Trophoblast cell (in vitro differentiated cells and primary cell): ENCODE results near the gene BTN3A1.
"Not testable (repeated sequence)": the region's sequence is repeated elsewhere in the genome, so short reads cannot be mapped to it uniquely, and the experiment has no call there.

ENCODE experiments used
- DNase-seq, 2 donors: peaks; one replicate each; pipeline ENCODE4 v3.0.0-alpha.2; 2016
- H2AFZ ChIP-seq: 2 replicates; pipeline ENCODE4 v1.6.1; 2013; ENCODE audit warnings: low read length, moderate library complexity, mild to moderate bottlenecking; ENCODE audit not compliant: insufficient read depth, poor library complexity
- H2AK5ac ChIP-seq: 2 replicates; pipeline ENCODE4 v1.6.1; 2013; ENCODE audit warnings: mild to moderate bottlenecking, low read length
- H2BK120ac ChIP-seq: 2 replicates; pipeline ENCODE4 v1.6.1; 2013; ENCODE audit warnings: low read length, mild to moderate bottlenecking, moderate library complexity; ENCODE audit not compliant: insufficient read depth, poor library complexity
- H2BK12ac ChIP-seq: 2 replicates; pipeline ENCODE4 v1.6.1; 2013; ENCODE audit warnings: mild to moderate bottlenecking, low read length, moderate library complexity
- H2BK5ac ChIP-seq: 2 replicates; pipeline ENCODE4 v1.6.1; 2013; ENCODE audit warnings: low read length, low read depth, moderate library complexity, mild to moderate bottlenecking; ENCODE audit not compliant: poor library complexity
- H3K14ac ChIP-seq: 2 replicates; pipeline ENCODE4 v1.6.1; 2013; ENCODE audit warnings: mild to moderate bottlenecking, low read length
- H3K18ac ChIP-seq: 2 replicates; pipeline ENCODE4 v1.6.1; 2013; ENCODE audit warnings: mild to moderate bottlenecking, low read length
- H3K23ac ChIP-seq: 2 replicates; pipeline ENCODE4 v1.6.1; 2013; ENCODE audit warnings: low read length
- H3K27ac ChIP-seq: 2 replicates; pipeline ENCODE4 v1.5.1; 2013; ENCODE audit warnings: low read depth, mild to moderate bottlenecking, inconsistent platforms, low read length, moderate library complexity
- H3K27me3 ChIP-seq: 2 replicates; pipeline ENCODE4 v1.6.1; 2013; ENCODE audit warnings: inconsistent platforms, mild to moderate bottlenecking, low read length, moderate library complexity; ENCODE audit not compliant: insufficient read depth
- H3K36me3 ChIP-seq, 2 experiments: 1 replicate in 1 of 2; 2 replicates in 1 of 2; pipeline ENCODE4 v1.6.1; 2013; ENCODE audit warnings: low read length in 2 of 2, mild to moderate bottlenecking in 2 of 2, moderate library complexity in 1 of 2; ENCODE audit not compliant: insufficient read depth in 2 of 2, control insufficient read depth in 1 of 2
- H3K4ac ChIP-seq: 2 replicates; pipeline ENCODE4 v1.6.1; 2013; ENCODE audit warnings: low read depth, mild to moderate bottlenecking, low read length, moderate library complexity
- H3K4me1 ChIP-seq, 2 experiments: 1 replicate in 1 of 2; 2 replicates in 1 of 2; pipeline ENCODE4 v1.6.1; 2013; ENCODE audit warnings: low read length in 2 of 2, mild to moderate bottlenecking in 2 of 2, moderate library complexity in 1 of 2; ENCODE audit not compliant: insufficient read depth in 2 of 2, control insufficient read depth in 1 of 2
- H3K4me2 ChIP-seq: 2 replicates; pipeline ENCODE4 v1.6.1; 2013; ENCODE audit warnings: inconsistent platforms, mild to moderate bottlenecking, low read length, moderate library complexity
- H3K4me3 ChIP-seq: 2 replicates; pipeline ENCODE4 v1.5.1; 2013; ENCODE audit warnings: mild to moderate bottlenecking, low read depth, low read length, inconsistent platforms
- H3K79me1 ChIP-seq: one replicate; pipeline ENCODE4 v1.6.1; 2013; ENCODE audit warnings: low read length
- H3K79me2 ChIP-seq: 2 replicates; pipeline ENCODE4 v1.6.1; 2013; ENCODE audit warnings: low read length, mild to moderate bottlenecking; ENCODE audit not compliant: control insufficient read depth, insufficient read depth, poor library complexity
- H3K9ac ChIP-seq: 2 replicates; pipeline ENCODE4 v1.6.1; 2013; ENCODE audit warnings: mild to moderate bottlenecking, low read length
- H3K9me3 ChIP-seq: 2 replicates; pipeline ENCODE4 v1.6.1; 2013; ENCODE audit warnings: low read depth, mild to moderate bottlenecking, control low read depth, inconsistent platforms, low read length; ENCODE audit not compliant: insufficient read depth
- H4K12ac ChIP-seq: 2 replicates; pipeline ENCODE4 v1.6.1; 2013; ENCODE audit warnings: low read depth, mild to moderate bottlenecking, low read length, moderate library complexity
- H4K8ac ChIP-seq: 2 replicates; pipeline ENCODE4 v1.6.1; 2013; ENCODE audit warnings: low read depth, mild to moderate bottlenecking, low read length, moderate library complexity
- H4K91ac ChIP-seq: one replicate; pipeline ENCODE4 v1.6.1; 2013; ENCODE audit warnings: low read depth, mild to moderate bottlenecking, low read length, moderate library complexity
- WGBS: extraction: QIAGEN DNeasy Blood & Tissue Kit; methylation state at CpG from one replicate; pipeline ENCODE4 v1.1.7; 2013; ENCODE audit warnings: missing lambda C conversion rate; ENCODE audit not compliant: insufficient read length, insufficient coverage; ENCODE audit errors: extremely low coverage; 5-methylcytosine and 5-hydroxymethylcytosine counted together

The BTN3A1 gene

DNA sequence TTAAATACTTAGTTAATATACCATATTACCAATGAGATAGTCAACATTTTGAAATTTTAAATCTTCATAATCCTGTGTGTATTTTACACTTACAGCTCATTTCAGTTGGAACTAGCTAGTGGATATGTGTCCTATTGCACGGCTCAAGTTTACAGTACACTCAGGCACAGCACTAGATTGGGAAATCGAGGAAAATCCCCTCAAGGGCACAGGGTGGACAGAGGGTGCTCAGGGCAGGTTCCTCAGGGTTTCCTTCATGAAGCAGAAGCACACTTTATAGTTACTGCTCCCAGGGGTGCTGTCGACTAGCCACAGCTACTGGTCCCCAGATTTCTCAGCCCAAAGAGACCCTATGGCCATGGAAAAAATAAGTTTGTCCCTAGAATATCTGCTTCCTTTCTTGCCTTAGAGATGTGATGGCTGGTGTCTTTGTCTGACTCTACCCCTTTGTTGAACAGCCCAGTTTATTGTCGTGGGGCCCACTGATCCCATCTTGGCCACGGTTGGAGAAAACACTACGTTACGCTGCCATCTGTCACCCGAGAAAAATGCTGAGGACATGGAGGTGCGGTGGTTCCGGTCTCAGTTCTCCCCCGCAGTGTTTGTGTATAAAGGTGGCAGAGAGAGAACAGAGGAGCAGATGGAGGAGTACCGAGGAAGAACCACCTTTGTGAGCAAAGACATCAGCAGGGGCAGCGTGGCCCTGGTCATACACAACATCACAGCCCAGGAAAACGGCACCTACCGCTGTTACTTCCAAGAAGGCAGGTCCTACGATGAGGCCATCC is 57.1 kb downstream of the BTN3A1 start:
- Histone ChIP-seq H3K9ac (no peak overlapping the region), H2AFZ (no peak overlapping the region), H4K8ac (no peak overlapping the region), H3K23ac (no peak overlapping the region), H3K9me3 (no peaks in the 10 kb centered on the region), H4K91ac (no peak overlapping the region), H3K27ac (no peak overlapping the region), H2BK12ac (no peak overlapping the region), H3K14ac (no peak overlapping the region), H2AK5ac (no peak overlapping the region), H3K4me2 (no peak overlapping the region), H3K79me1 (peaks cover 8% of the 10 kb centered on the region), H3K4me1 (peaks cover 5 to 6% of the 10 kb centered on the region in 2 experiments), H3K18ac (no peak overlapping the region), H3K4me3 (no peak overlapping the region), H2BK120ac (no peak overlapping the region), H2BK5ac (no peak overlapping the region), H3K79me2 (peaks cover 4% of the 10 kb centered on the region), H3K36me3 (peaks cover 24 to 36% of the 10 kb centered on the region in 2 experiments), H4K12ac (no peak overlapping the region), H3K27me3 (no peaks in the 10 kb centered on the region), H3K4ac (no peak overlapping the region)
- no CpG with 5 or more reads among the region's 16 CpGs for WGBS
- peak in 1 of 2 donors; percentile 23 for DNase-seq

DNA sequence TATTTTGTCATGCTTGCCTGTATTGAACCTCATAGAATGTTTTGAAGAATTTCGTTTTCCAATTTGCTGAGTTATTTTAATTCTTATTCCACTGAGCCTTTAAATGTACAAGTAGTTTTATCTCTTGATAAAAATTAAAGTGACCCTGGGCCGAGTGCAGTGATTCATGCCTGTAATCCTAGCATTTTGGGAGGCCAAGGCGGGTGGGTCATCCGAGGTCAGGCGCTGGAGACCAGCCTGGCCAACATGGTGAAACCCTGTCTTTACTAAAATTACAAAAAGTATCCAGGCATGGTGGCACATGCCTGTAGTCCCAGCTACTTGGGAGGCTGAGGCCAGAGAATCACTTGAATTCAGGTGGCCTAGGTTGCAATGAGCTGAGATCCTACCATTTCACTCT is 59.3 kb downstream of the BTN3A1 start:
- H3K9me3 ChIP-seq, H3K4ac ChIP-seq: not testable (repeated sequence)

DNA sequence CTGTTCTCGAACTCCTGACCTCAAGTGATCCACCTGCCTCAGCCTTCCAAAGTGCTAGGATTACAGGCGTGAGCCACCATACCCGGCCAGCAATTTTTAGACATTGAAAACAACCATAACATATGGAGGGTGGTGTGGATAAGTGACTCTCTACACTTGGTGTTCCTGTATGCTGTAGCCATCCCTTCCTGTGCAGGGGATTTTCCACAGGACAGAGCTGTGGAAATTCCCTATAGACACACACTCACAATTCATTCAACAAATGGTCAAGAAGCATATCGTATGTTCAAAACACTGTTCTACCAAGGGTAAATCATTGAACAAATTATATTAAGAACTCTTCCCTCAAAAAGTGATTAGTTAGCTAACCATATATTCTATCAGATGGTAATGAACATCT is 61.9 kb downstream of the BTN3A1 start:
- Histone ChIP-seq H3K4ac (no peak overlapping the region), H2AFZ (no peak overlapping the region), H4K91ac (no peak overlapping the region), H3K27ac (no peak overlapping the region), H3K4me1 (peaks cover 0 to under 1% of the 10 kb centered on the region in 2 experiments), H3K14ac (no peak overlapping the region), H3K4me3 (no peak overlapping the region), H2BK120ac (no peak overlapping the region), H3K4me2 (no peak overlapping the region), H2BK12ac (no peak overlapping the region), H4K8ac (no peak overlapping the region), H3K9me3 (peaks cover 2% of the 10 kb centered on the region), H4K12ac (no peak overlapping the region), H3K27me3 (no peaks in the 10 kb centered on the region), H2AK5ac (no peak overlapping the region), H3K9ac (no peak overlapping the region), H3K79me1 (no peaks in the 10 kb centered on the region), H3K18ac (no peak overlapping the region), H3K36me3 (peaks cover 51 to 82% of the 10 kb centered on the region in 2 experiments), H3K79me2 (no peaks in the 10 kb centered on the region), H2BK5ac (no peak overlapping the region), H3K23ac (no peak overlapping the region)
- no CpG with 5 or more reads among the region's 4 CpGs for WGBS
- DNase-seq = no peak

More for the DNA sequence above, 59.3 kb downstream of the BTN3A1 start:
- not testable (repeated sequence) for H2AFZ ChIP-seq, H4K8ac ChIP-seq, H3K79me1 ChIP-seq, H3K4me1 ChIP-seq, H3K23ac ChIP-seq, H3K4me2 ChIP-seq, H3K14ac ChIP-seq, H4K12ac ChIP-seq, DNase-seq, H3K27me3 ChIP-seq, H2AK5ac ChIP-seq, H2BK120ac ChIP-seq, H3K18ac ChIP-seq, H2BK12ac ChIP-seq, H3K4me3 ChIP-seq, H2BK5ac ChIP-seq, H3K27ac ChIP-seq, H3K79me2 ChIP-seq, H3K9ac ChIP-seq, H4K91ac ChIP-seq
- no CpG with 5 or more reads among the region's 5 CpGs for WGBS
- H3K36me3 ChIP-seq = peaks cover 35 to 57% of the 10 kb centered on the region in 2 experiments

DNA sequence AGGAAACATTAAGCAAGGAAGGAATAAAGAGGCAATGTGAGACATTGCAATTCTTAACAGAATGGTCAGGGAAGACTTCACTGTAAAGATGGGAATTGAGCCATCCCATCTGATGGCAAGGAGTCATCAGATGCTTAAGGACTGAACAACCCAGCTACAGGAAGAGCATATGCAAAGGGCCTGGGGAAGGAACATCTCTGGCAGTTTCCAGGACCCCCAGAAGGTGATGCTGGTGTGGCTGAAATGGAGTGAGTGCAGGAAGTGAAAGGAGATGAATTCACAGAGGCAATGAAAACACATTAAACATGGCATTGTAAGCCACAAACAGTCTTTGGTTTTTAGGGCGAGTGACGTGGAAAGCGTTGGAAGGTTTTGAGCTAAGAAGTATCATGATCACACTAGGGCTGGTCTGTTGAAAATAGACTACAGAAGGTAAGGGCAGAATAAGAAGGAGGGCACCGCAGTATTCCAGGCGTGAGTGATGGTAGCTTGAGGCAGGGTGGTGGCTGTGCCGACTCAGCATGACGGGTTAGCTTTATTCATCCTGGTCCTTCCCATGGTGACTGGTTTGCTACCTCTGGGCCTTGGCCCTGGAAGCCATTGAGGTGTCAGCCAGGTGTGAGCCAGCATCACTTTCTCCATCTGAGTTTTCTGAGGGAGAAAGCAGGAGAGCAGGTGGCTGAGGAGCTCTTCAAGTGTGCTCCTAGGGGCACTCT is 62.5 kb downstream of the BTN3A1 start:
- DNase-seq = no peak
- Histone ChIP-seq H3K18ac (no peak overlapping the region), H2BK120ac (no peak overlapping the region), H3K4me1 (no peaks in the 10 kb centered on the region), H4K8ac (no peak overlapping the region), H3K9ac (no peak overlapping the region), H4K12ac (no peak overlapping the region), H3K4me2 (no peak overlapping the region), H2BK12ac (no peak overlapping the region), H4K91ac (no peak overlapping the region), H3K9me3 (peaks cover 2% of the 10 kb centered on the region), H2AK5ac (no peak overlapping the region), H3K36me3 (peaks cover 47 to 79% of the 10 kb centered on the region in 2 experiments), H3K79me1 (no peaks in the 10 kb centered on the region), H3K23ac (no peak overlapping the region), H3K4ac (no peak overlapping the region), H2BK5ac (no peak overlapping the region), H2AFZ (no peak overlapping the region), H3K27me3 (no peaks in the 10 kb centered on the region), H3K14ac (no peak overlapping the region), H3K79me2 (no peaks in the 10 kb centered on the region), H3K27ac (no peak overlapping the region), H3K4me3 (no peak overlapping the region)
- no CpG with 5 or more reads among the region's 7 CpGs for WGBS
